Measurements from ENCODE around the gene ZNF442. TPM values are rescaled to one million over a fixed set of nuclear protein-coding genes. Genes with fewer than 3 reads are reported as not detected.

Gene ZNF442
- total RNA-seq, 2 experiments from 2014 or later = 0.52 to 0.67 TPM

DNA sequence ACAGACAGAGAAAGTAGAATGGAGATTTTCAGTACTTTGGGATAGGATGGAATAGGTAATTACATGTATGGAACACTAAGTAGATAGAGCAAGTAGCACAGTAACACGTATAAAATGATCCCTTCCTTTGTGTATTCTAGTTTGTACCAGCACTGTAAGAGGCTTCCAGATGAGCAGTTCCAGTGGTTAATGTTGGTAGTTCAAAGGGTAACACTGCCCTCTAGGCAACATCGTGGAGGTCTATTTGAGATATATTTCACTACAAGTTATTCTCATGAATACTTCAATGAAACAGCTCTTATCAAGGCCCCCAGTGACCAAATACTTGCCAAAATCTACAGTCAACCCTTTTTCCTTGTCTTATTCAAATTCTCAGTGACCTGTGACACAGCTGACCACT, 18.6 kb downstream of the ZNF442 start:
- Histone ChIP-seq H3K27ac (ENCODE audit: low read depth in 1 of 2, low read length in 2 of 2) (no peak overlapping the region), H3K9me3 (ENCODE audit: control insufficient read depth in 1 of 2, insufficient read depth in 1 of 2, low read length in 2 of 2) (peaks cover 16 to 28% of the 10 kb centered on the region in 2 experiments), H3K36me3 (ENCODE audit: insufficient read depth, low read length) (peaks cover 6% of the 10 kb centered on the region), H3K4me3 (ENCODE audit: low read length) (no peak overlapping the region), H3K27me3 (ENCODE audit: control insufficient read depth in 1 of 2, insufficient read depth in 2 of 2, low read length in 2 of 2) (no peaks in the 10 kb centered on the region), H3K4me1 (ENCODE audit: insufficient read depth, low read length) (no peaks in the 10 kb centered on the region)
- Mint-ChIP-seq H3K4me3 (no peak overlapping the region), H3K27ac (no peak overlapping the region), H3K9me3 (peaks cover 14% of the 10 kb centered on the region), H3K4me1 (ENCODE audit: low read depth) (no peaks in the 10 kb centered on the region), H3K27me3 (no peaks in the 10 kb centered on the region), H3K36me3 (ENCODE audit: low read depth) (peaks cover 42% of the 10 kb centered on the region)
- CTCF ChIA-PET = interaction anchor here (0.6 to 1.1 kb wide), 5 partner anchors 13 to 287 kb away, joined by 3 read pairs; partner anchors contain the start of gene ZNF563
- DNase-seq (peak in 5 of 14 experiments; percentile 15 to 73 (median 56)), ATAC-seq (ENCODE audit: poor library complexity) (peak; percentile 52)
- POLR2A ChIA-PET = interaction anchor here (1.0 kb wide), 1 partner anchor 13 kb away, joined by 4 read pairs; the partner anchor contains the start of gene ZNF563
- intact Hi-C loops (cut with DNase I, micrococcal nuclease) = loop anchor here (1.0 to 2.0 kb wide), 2 partner anchors 145 to 288 kb away; no protein-coding TSS in a partner anchor
- TF ChIP-seq, protein P1, sequence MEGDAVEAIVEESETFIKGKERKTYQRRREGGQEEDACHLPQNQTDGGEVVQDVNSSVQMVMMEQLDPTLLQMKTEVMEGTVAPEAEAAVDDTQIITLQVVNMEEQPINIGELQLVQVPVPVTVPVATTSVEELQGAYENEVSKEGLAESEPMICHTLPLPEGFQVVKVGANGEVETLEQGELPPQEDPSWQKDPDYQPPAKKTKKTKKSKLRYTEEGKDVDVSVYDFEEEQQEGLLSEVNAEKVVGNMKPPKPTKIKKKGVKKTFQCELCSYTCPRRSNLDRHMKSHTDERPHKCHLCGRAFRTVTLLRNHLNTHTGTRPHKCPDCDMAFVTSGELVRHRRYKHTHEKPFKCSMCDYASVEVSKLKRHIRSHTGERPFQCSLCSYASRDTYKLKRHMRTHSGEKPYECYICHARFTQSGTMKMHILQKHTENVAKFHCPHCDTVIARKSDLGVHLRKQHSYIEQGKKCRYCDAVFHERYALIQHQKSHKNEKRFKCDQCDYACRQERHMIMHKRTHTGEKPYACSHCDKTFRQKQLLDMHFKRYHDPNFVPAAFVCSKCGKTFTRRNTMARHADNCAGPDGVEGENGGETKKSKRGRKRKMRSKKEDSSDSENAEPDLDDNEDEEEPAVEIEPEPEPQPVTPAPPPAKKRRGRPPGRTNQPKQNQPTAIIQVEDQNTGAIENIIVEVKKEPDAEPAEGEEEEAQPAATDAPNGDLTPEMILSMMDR (IDR thresholded peaks at IDR 0.05) = peak; percentile 58

DNA sequence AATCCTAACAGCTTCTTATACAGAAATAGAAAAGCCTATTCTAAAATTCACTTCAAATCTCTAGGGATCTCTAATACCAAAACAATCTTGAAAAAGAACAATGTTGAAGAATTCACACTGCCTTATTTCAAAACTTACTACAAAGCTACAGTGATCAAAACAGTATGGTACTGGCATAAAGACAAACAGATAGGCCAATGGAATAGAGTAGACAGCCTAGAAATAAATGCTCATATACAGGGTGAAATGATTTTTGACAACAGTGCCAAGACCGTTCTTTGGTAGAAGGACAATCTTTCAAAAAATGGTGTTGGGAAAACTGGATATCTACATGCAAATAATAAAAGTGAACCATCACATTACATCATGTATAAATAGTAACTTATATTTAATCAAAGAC, 20.3 kb downstream of the ZNF442 start:
- H3K9me3 ChIP-seq (ENCODE audit: control insufficient read depth in 1 of 2, insufficient read depth in 1 of 2, low read length in 2 of 2) = peaks cover 9 to 11% of the 10 kb centered on the region in 2 experiments
- H3K27ac Mint-ChIP-seq = no peak overlapping the region
- H3K27me3 ChIP-seq (ENCODE audit: control insufficient read depth in 1 of 2, insufficient read depth in 2 of 2, low read length in 2 of 2) = no peaks in the 10 kb centered on the region
- TF ChIP-seq, protein P1 (IDR thresholded peaks at IDR 0.05) = no peak
- ATAC-seq (ENCODE audit: poor library complexity) = no peak
- ChIA-PET CTCF (no interaction called here), POLR2A (no interaction called here)
- no peak overlapping the region for H3K4me3 ChIP-seq (ENCODE audit: low read length)
- H3K4me1 ChIP-seq (ENCODE audit: insufficient read depth, low read length) = no peaks in the 10 kb centered on the region
- H3K9me3 Mint-ChIP-seq = peaks cover 9% of the 10 kb centered on the region
- H3K36me3 ChIP-seq (ENCODE audit: insufficient read depth, low read length) = no peaks in the 10 kb centered on the region
- H3K27me3 Mint-ChIP-seq = no peaks in the 10 kb centered on the region
- H3K4me1 Mint-ChIP-seq (ENCODE audit: low read depth) = no peaks in the 10 kb centered on the region
- intact Hi-C loops (cut with DNase I, micrococcal nuclease) = no loop called here
- no peak overlapping the region for H3K4me3 Mint-ChIP-seq
- H3K27ac ChIP-seq (ENCODE audit: low read depth in 1 of 2, low read length in 2 of 2) = no peak overlapping the region
- H3K36me3 Mint-ChIP-seq (ENCODE audit: low read depth) = peaks cover 25% of the 10 kb centered on the region
- no peak for DNase-seq

DNA sequence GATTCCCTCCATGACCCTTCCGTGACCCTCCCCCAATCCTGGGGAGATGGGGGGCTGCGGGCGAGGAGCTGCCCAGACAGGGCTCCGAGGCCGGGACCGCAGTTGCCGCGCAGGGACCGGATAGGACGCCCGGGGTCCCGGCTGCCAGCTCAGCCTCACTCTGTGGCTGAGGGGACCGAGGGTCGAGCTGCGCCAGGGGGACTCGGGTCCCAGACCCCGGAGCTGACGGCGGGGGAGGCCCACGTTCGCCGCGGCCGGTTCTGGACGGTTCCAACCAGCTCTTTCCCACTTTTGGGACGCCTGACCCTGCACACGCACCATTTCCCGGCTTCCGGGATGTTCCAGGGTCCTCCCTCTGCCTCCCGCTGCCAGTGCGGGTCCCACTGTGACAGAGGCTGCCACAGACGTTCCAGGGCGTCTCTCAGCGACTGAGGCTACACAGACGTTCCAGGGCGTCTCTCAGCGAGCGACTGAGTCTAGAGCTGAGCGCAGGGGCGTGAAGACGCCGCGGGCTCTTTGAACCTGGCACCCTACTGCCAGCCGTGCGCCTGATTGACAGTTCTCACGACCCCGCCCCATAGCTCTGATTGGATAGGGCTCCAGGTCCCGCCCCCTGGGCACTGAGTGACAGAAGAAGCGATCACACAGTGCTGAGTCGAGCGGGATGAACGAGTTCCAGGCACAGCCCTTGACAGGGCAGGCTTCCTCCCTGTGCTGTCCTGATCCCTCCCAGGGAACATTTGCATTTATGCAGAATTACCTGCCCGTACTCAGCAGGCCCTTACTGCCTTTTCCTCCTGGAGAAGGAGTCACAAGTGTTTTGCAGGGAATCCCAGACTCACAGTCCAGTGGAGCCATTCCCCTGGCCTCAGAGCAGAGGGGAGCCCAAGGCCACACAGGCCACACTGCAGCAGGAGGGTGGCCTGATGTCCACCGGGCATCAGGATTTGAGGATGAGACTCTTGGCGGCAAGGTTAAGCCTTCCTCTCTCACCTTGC, 32.0 kb downstream of the ZNF442 start, which contains the start of gene ZNF563:
Gene ZNF563, minus strand, starts transcription at position 472 of the 998 bp plus-strand sequence. Its CDS starts 151 bp downstream, at position 321.
- peak within 1 kb of the TSS; percentile 84 to 90 for H3K27ac ChIP-seq (ENCODE audit: low read depth in 1 of 2, low read length in 2 of 2)
- Mint-ChIP-seq H3K36me3 (ENCODE audit: low read depth) (peaks cover 9% of the 10 kb centered on the region), H3K9me3 (no peaks in the 10 kb centered on the region), H3K4me1 (ENCODE audit: low read depth) (peaks cover 47% of the 10 kb centered on the region), H3K4me3 (peak within 1 kb of the TSS; percentile 100), H3K27me3 (no peaks in the 10 kb centered on the region), H3K27ac (peak within 1 kb of the TSS; percentile 96)
- CTCF ChIA-PET = interaction anchor here (0.9 to 1.9 kb wide), 6 partner anchors 14 to 410 kb away, joined by 3 to 9 read pairs (median 4); partner anchors contain the start of genes ZNF20 and ZNF442
- POLR2A ChIA-PET = interaction anchor here (0.7 to 2.9 kb wide), 24 partner anchors 13 to 536 kb away, joined by 3 to 64 read pairs (median 6); partner anchors contain the start of genes ZNF136, ZNF20, ZNF44 and ZNF442
- peak; percentile 96 to 99 (median 98) for DNase-seq
- no peaks in the 10 kb centered on the region for H3K36me3 ChIP-seq (ENCODE audit: insufficient read depth, low read length)
- H3K4me1 ChIP-seq (ENCODE audit: insufficient read depth, low read length) = peaks cover 25% of the 10 kb centered on the region
- no peaks in the 10 kb centered on the region for H3K27me3 ChIP-seq (ENCODE audit: control insufficient read depth in 1 of 2, insufficient read depth in 2 of 2, low read length in 2 of 2)
- intact Hi-C loops (cut with DNase I, micrococcal nuclease) = loop anchor here (1.0 to 10.0 kb wide), 6 partner anchors 31 to 449 kb away; partner anchors contain the start of genes ZNF136 (in 2 of the 2), ZNF44 (in 1 of the 2), ZNF442 (in 1 of the 2) and ZNF69 (in 1 of the 2)
- TF ChIP-seq, protein P1 (IDR thresholded peaks at IDR 0.05) = no peak
- peak; percentile 92 for ATAC-seq (ENCODE audit: poor library complexity)
- H3K9me3 ChIP-seq (ENCODE audit: control insufficient read depth in 1 of 2, insufficient read depth in 1 of 2, low read length in 2 of 2) = no peaks in the 10 kb centered on the region
- H3K4me3 ChIP-seq (ENCODE audit: low read length) = peak within 1 kb of the TSS; percentile 86

Data from CD4-positive, alpha-beta T cell (primary cell).